ENCODE results near the gene IL6ST.

Gene IL6ST

DNA sequence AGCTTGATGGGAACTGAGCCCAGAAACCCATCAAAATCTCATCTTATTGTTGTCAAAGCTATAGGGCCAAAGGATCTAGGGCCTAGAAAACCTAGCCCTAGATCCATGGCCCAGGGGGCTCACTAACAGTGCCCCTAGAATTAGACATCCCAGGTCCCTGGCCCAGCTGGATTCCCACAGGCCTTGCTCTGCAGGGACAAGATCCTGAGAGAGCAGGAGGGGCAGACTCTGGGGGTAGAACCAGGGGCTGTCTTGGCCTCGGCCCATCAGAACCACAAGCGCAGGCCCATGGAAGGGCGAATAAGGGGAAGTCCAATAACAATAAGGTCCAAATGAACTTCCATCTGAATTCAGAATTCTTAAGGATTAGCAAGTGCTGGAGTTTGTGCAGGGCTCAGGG is 69.6 kb downstream of the IL6ST start:
- no peaks in the 10 kb centered on the region for H3K9me3 ChIP-seq
- TF ChIP-seq, protein P1, sequence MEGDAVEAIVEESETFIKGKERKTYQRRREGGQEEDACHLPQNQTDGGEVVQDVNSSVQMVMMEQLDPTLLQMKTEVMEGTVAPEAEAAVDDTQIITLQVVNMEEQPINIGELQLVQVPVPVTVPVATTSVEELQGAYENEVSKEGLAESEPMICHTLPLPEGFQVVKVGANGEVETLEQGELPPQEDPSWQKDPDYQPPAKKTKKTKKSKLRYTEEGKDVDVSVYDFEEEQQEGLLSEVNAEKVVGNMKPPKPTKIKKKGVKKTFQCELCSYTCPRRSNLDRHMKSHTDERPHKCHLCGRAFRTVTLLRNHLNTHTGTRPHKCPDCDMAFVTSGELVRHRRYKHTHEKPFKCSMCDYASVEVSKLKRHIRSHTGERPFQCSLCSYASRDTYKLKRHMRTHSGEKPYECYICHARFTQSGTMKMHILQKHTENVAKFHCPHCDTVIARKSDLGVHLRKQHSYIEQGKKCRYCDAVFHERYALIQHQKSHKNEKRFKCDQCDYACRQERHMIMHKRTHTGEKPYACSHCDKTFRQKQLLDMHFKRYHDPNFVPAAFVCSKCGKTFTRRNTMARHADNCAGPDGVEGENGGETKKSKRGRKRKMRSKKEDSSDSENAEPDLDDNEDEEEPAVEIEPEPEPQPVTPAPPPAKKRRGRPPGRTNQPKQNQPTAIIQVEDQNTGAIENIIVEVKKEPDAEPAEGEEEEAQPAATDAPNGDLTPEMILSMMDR (IDR thresholded peaks at IDR 0.05): no peak
- H3K36me3 ChIP-seq: no peaks in the 10 kb centered on the region
- no peak overlapping the region for H3K4me3 ChIP-seq
- no peak overlapping the region for H3K27ac ChIP-seq
- H3K27me3 ChIP-seq: no peaks in the 10 kb centered on the region
- peaks cover 0 to 6% (median 0%) of the 10 kb centered on the region in 4 donors for H3K4me1 ChIP-seq
- intact Hi-C loops (cut with DNase I; ENCODE audit: low total_unique reads): no loop called here
- DNase-seq: no peak

DNA sequence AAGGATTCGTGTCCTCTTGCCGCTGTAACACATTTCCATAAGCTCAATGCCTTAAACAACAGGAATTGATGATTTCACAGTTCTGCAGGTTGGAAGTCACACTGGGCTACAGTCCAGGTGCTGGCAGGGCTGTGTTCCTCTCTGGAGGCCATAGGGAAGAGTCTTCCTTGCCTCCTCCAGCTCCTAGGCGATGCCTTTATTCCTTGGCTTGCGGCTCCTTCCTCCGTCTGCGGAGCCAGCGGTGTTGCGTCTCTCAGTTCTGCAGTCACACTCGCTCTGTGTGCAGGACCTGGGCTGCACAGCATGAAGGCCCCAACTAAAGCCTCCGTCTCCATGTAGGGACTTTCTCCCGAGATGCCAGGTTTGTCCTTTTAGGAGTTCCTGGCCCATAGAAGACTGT is 70.0 kb downstream of the IL6ST start:
- H3K4me3 ChIP-seq: no peak overlapping the region
- no peak overlapping the region for H3K27ac ChIP-seq
- H3K36me3 ChIP-seq: no peaks in the 10 kb centered on the region
- H3K27me3 ChIP-seq: no peaks in the 10 kb centered on the region
- H3K9me3 ChIP-seq: no peaks in the 10 kb centered on the region
- DNase-seq: no peak
- TF ChIP-seq, protein P1 (IDR thresholded peaks at IDR 0.05): no peak
- peaks cover 0 to 6% (median 0%) of the 10 kb centered on the region in 4 donors for H3K4me1 ChIP-seq
- intact Hi-C loops (cut with DNase I; ENCODE audit: low total_unique reads): no loop called here

DNA sequence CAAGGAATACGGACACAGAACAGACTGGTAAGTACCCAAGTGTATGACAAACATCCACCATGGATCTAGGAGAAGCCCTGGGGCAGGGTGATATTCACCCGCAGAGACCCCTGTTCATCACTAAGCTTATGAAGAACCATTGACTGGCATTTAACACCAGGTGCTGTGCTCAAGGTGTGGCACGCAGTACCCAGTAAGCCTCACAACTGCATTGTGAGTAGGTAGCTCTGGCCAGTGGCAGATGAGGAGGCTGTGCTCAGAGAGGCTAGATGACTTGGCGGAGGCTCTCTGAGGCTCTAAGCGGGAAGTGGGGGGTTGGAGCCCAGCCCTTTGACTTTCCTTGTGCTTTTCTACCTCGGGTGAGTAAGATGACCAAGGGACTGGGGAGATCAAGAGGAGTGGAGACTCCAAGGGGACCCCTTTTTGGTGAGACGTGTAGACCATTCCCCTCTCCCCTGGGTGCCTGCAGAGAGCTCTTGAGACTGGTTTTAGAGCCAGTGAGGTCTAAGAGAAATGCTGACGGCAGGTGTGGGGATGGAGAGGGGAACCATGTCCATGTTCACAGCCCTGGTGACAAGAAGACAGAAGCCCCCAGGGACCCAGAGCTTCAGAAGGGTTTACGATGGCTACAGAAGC is 70.8 kb downstream of the IL6ST start:
- peak overlapping the region; percentile 43 to 49 for H3K4me3 ChIP-seq
- intact Hi-C loops (cut with DNase I; ENCODE audit: low total_unique reads): no loop called here

DNA sequence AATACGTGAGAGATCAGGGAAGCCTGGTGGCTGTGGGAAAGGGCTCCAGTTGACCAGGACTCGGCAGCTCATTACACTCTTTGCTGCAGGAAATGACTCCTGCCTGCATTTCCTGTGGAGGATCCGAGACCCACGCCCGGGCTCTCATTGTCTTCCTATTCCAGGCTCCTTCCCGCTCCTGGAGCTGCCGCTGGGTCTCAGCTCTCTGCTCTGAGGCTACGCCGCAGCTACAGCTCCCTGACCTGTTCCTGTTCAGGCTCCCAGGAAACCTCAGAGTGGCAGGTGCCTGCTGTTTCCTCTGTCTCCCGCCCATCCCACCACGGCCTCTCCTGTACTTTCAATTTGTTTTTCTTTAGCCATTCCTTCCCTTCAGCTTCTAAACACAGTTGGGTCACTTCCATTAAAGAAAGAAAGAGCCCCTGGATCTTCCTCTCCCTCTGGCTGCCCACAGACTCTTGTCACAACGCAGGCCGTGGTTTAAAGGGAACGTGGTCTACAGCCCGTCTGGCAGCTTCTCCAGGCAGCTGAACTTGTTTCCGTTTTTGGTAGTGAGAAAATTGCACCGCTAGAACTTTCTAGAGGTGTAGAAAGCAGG is 71.5 kb downstream of the IL6ST start:
- peak overlapping the region in 1 of 2 donors; percentile 1 for H3K27ac ChIP-seq
- H3K27me3 ChIP-seq: no peaks in the 10 kb centered on the region
- intact Hi-C loops (cut with DNase I; ENCODE audit: low total_unique reads): no loop called here
- H3K4me3 ChIP-seq: peak overlapping the region; percentile 43 to 49
- peaks cover 0 to 6% (median 0%) of the 10 kb centered on the region in 4 donors for H3K4me1 ChIP-seq
- H3K36me3 ChIP-seq: no peaks in the 10 kb centered on the region
- H3K9me3 ChIP-seq: no peaks in the 10 kb centered on the region
- TF ChIP-seq, protein P1 (IDR thresholded peaks at IDR 0.05): no peak
- peak in 1 of 2 donors; percentile 55 for DNase-seq

More for the DNA sequence above, 70.8 kb downstream of the IL6ST start:
- no peaks in the 10 kb centered on the region for H3K9me3 ChIP-seq
- no peak for DNase-seq
- TF ChIP-seq, protein P1 (IDR thresholded peaks at IDR 0.05): no peak
- no peaks in the 10 kb centered on the region for H3K36me3 ChIP-seq
- peaks cover 0 to 6% (median 0%) of the 10 kb centered on the region in 4 donors for H3K4me1 ChIP-seq
- no peak overlapping the region for H3K27ac ChIP-seq
- H3K27me3 ChIP-seq: no peaks in the 10 kb centered on the region

DNA sequence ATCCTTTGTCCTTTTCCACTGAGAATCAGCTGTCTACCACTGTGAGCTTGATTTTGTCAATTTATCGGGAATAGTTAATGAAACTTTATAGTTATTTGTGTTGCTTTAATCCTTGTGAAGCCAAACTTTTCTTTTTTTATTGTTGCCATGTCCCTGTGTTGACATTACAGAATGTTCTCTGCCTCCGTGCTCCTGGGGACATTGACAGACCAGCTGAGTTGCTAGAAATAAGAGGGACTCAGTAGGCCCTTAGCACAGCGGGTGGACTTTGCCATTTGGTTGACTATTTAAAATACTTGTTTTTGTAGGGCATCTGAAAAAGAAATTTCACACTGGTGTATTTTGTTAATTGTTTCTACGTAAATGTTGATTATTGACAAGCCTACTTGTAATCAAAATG is 73.1 kb downstream of the IL6ST start:
- no peaks in the 10 kb centered on the region for H3K27me3 ChIP-seq
- TF ChIP-seq, protein P1 (IDR thresholded peaks at IDR 0.05): no peak
- no peaks in the 10 kb centered on the region for H3K36me3 ChIP-seq
- no peak overlapping the region for H3K27ac ChIP-seq
- peak in 1 of 2 donors; percentile 6 for DNase-seq
- no peaks in the 10 kb centered on the region for H3K9me3 ChIP-seq
- peaks cover 0 to 6% (median 0%) of the 10 kb centered on the region in 4 donors for H3K4me1 ChIP-seq
- no peak overlapping the region for H3K4me3 ChIP-seq
- intact Hi-C loops (cut with DNase I; ENCODE audit: low total_unique reads): no loop called here
